Endothelial cell of umbilical vein (primary cell): Measurements from ENCODE around the gene CD47. TPM values are rescaled to one million over a fixed set of nuclear protein-coding genes. Genes with fewer than 3 reads are reported as not detected.

Experiments
- BruUV-seq: library from RNA; stranded (reverse); fragments of 400-500 nt; replicated peaks from 2 replicates; lab custom pipeline; 2021; lab: Mats Ljungman, UMichigan
- CTCF ChIA-PET: fragments of 300-600, 350-600 bp; sonication (Branson Sonifier 250); formaldehyde crosslinking; loops from one replicate; lab custom pipeline; 2021; ENCODE audit warnings: antibody characterized with exemption, inconsistent platforms; lab: Charles Lee
- POLR2A ChIA-PET: fragments of 300-600, 350-600 bp; sonication (Branson Sonifier 250); formaldehyde crosslinking; loops from one replicate; lab custom pipeline; 2021; ENCODE audit warnings: antibody characterized with exemption, inconsistent platforms; lab: Charles Lee
- DNase-seq: peaks from one replicate; pipeline ENCODE4 v3.0.0-alpha.2; 2011; ENCODE audit warnings: low read depth, low spot score
- FAIRE-seq: peaks from 2 replicates; lab custom pipeline; 2011; peaks lifted over from hg19 to GRCh38; lab: Jason Lieb, UNC
- H2AFZ ChIP-seq: 2 replicates; pipeline ENCODE4 v1.6.0; 2012; ENCODE audit warnings: low read depth, low read length, control low read depth, inconsistent platforms
- H3K27ac ChIP-seq: 2 replicates; pipeline ENCODE4 v1.5.1; 2011; ENCODE audit warnings: low read depth, mild to moderate bottlenecking, control low read depth, low read length, moderate library complexity; ENCODE audit not compliant: insufficient read depth
- H3K27me3 ChIP-seq, 2 experiments: 2 replicates each; pipeline versions ENCODE4 v1.6.0 to v1.6.1; 2011; ENCODE audit warnings: low read length in 2 of 2, mixed read lengths in 1 of 2; ENCODE audit not compliant: control insufficient read depth in 2 of 2, insufficient read depth in 2 of 2
- H3K36me3 ChIP-seq, 2 experiments: 2 replicates in 1 of 2; 3 replicates in 1 of 2; pipeline ENCODE4 v1.5.1; 2011; ENCODE audit warnings: low read length in 2 of 2, mild to moderate bottlenecking in 1 of 2, moderate library complexity in 1 of 2; ENCODE audit not compliant: control insufficient read depth in 2 of 2, insufficient read depth in 2 of 2; ENCODE audit errors: extremely low read depth in 1 of 2
- H3K4me1 ChIP-seq: 3 replicates; pipeline ENCODE4 v1.5.1; 2011; ENCODE audit warnings: mild to moderate bottlenecking, low read length; ENCODE audit not compliant: control insufficient read depth, insufficient read depth; ENCODE audit errors: extremely low read depth
- H3K4me2 ChIP-seq: 2 replicates; pipeline ENCODE4 v1.6.1; 2011; ENCODE audit warnings: low read length, control low read depth, mixed read lengths; ENCODE audit not compliant: insufficient read depth
- H3K4me3 ChIP-seq, 3 experiments: fragments of 200-600 bp in 1 of 3; sonication (generic), shearing (Covaris generic) in 1 of 3; replicated peaks in 1 of 3; 2 replicates each; pipeline ENCODE4 v1.5.1; 2011 to 2016; ENCODE audit warnings: control low read depth in 3 of 3, low read length in 3 of 3, mild to moderate bottlenecking in 2 of 3, inconsistent platforms in 1 of 3, low read depth in 1 of 3, moderate library complexity in 1 of 3; ENCODE audit not compliant: insufficient read depth in 1 of 3
- H3K79me2 ChIP-seq: 2 replicates; pipeline ENCODE4 v1.6.0; 2012; ENCODE audit warnings: low read length, inconsistent platforms; ENCODE audit not compliant: control insufficient read depth, insufficient read depth
- H3K9ac ChIP-seq: replicated peaks from 2 replicates; pipeline ENCODE3; 2011; ENCODE audit warnings: low read length, control low read depth; ENCODE audit not compliant: insufficient read depth; ENCODE audit errors: extremely low read depth
- H3K9me1 ChIP-seq: replicated peaks from 3 replicates; pipeline ENCODE4 v1.6.0; 2011; ENCODE audit warnings: mild to moderate bottlenecking, low read length; ENCODE audit not compliant: control insufficient read depth, insufficient read depth; ENCODE audit errors: extremely low read depth
- H3K9me3 ChIP-seq: replicated peaks from 2 replicates; pipeline ENCODE4 v1.5.1; 2012; ENCODE audit warnings: low read length, inconsistent platforms; ENCODE audit not compliant: control insufficient read depth, insufficient read depth
- H4K20me1 ChIP-seq: replicated peaks from 2 replicates; pipeline ENCODE3; 2011; ENCODE audit warnings: mild to moderate bottlenecking, low read length; ENCODE audit not compliant: control insufficient read depth, insufficient read depth; ENCODE audit errors: extremely low read depth
- CTCF ChIP-seq, 2 donors: IDR thresholded peaks; 1 replicate in 1 of 2; 2 replicates in 1 of 2; pipeline ENCODE4 v1.5.1; 2011; ENCODE audit warnings: low read length in 2 of 2, mild to moderate bottlenecking in 2 of 2, moderate library complexity in 2 of 2, control low read depth in 1 of 2, inconsistent platforms in 1 of 2, low read depth in 1 of 2; ENCODE audit not compliant: insufficient read depth in 1 of 2; ENCODE audit errors: extremely low read depth in 1 of 2
- EZH2 ChIP-seq: IDR thresholded peaks from 2 replicates; pipeline ENCODE4 v1.6.1; 2012; ENCODE audit warnings: borderline replicate concordance, low read depth, mild to moderate bottlenecking, moderate library complexity, low read length, inconsistent platforms; ENCODE audit not compliant: severe bottlenecking
- FOS ChIP-seq: IDR thresholded peaks from 2 replicates; pipeline ENCODE4 v1.6.1; 2011; ENCODE audit warnings: mild to moderate bottlenecking, low read length, moderate library complexity, borderline replicate concordance; ENCODE audit not compliant: insufficient read depth
- GATA2 ChIP-seq: IDR thresholded peaks from 2 replicates; pipeline ENCODE4 v1.7.0; 2011; ENCODE audit warnings: low read depth, mild to moderate bottlenecking, moderate library complexity, mixed read lengths, low read length; ENCODE audit not compliant: insufficient read length, insufficient read depth
- JUN ChIP-seq: IDR thresholded peaks from 2 replicates; pipeline ENCODE4 v1.6.1; 2011; ENCODE audit warnings: borderline replicate concordance, low read depth; ENCODE audit not compliant: insufficient read length, insufficient read depth
- MAX ChIP-seq: IDR thresholded peaks from 2 replicates; pipeline ENCODE4 v1.6.1; 2011; ENCODE audit not compliant: insufficient read depth, insufficient read length
- MYC ChIP-seq: IDR thresholded peaks from one replicate; pipeline ENCODE4 v1.6.1; 2011; ENCODE audit warnings: mild to moderate bottlenecking, low read depth, low read length
- POLR2A ChIP-seq: IDR thresholded peaks from 2 replicates; pipeline ENCODE4 v1.6.1; 2012; ENCODE audit warnings: low read depth, mild to moderate bottlenecking, control low read depth, low read length
- POLR2AphosphoS5 ChIP-seq: IDR thresholded peaks from 2 replicates; pipeline ENCODE4 v1.6.1; 2012; ENCODE audit warnings: low read depth, mild to moderate bottlenecking, control low read depth, low read length, moderate library complexity; ENCODE audit not compliant: insufficient read depth
- dilution Hi-C: fragments of 300-500 bp; cut with MboI; formaldehyde crosslinking; loops from one replicate; pipeline ENCODE4 v1.15.0; 2019; ENCODE audit warnings: low sequenced_read_pairs; ENCODE audit not compliant: extremely low pct_ligation_motif_present
- intact Hi-C: fragments of 100-400 bp; cut with micrococcal nuclease; formaldehyde crosslinking; loops from one replicate; pipeline ENCODE4 v1.10.0; 2022
- polyA plus RNA-seq, 4 experiments: library from polyadenylated mRNA; depleted of rRNA in 3 of 4; stranded (reverse) in 3 of 4; unstranded in 1 of 4; fragments of >200 nt; gene quantifications; 2 replicates each; pipeline versions ENCODE4 v1.2.1 to v1.2.3, GENCODE V29; 2011 to 2012; ENCODE audit warnings: missing spikeins in 1 of 4
- total RNA-seq: library from RNA; stranded (reverse); gene quantifications from 2 replicates; pipeline ENCODE4 v1.2.3, GENCODE V29; 2021

CD47 gene
- total and polyA plus RNA-seq, 2 donors (not counting 3 experiments of a cell fraction or from before 2014, with no cell fraction given): 29.3 to 32.2 TPM

DNA sequence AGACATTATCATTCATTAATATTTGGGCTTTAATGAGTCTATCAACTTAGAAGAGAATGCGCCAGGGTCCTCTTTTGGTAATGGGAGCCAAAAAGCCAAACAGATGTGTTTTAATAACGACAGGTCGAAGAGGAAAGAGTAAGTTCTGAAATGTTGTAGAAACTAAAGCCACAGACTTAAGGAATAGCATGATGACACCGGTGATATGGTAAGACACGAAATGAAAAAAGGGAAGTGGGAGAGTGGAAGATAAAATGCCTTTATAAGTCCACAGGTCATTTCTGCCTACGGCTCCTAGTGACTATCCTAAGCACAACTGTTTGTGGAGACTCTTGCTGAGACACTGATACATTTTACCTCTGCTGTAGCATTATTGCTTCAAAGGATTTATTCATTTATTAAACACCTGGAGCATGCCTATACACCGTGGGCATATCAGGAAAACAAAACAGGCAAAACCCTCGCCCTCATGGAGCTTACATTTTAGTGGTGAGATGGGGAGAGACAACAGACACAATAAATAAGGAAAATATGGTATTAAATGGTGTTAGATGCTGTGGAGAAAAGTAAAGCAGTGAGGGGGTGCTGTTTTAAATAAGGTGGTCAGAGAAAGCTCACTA is 11.7 kb upstream of the CD47 start:
- TF ChIP-seq MYC: no peak
- TF ChIP-seq JUN: no peak
- TF ChIP-seq EZH2: no peak
- TF ChIP-seq FOS: no peak
- no peak for TF ChIP-seq POLR2AphosphoS5
- no peak for TF ChIP-seq POLR2A
- TF ChIP-seq CTCF (IDR thresholded peaks at IDR 0.05; ENCODE audit: extremely low read depth in 1 of 2, insufficient read depth in 1 of 2, low read depth in 1 of 2, low read length in 2 of 2): no peak
- no peak for TF ChIP-seq GATA2
- no peak for TF ChIP-seq MAX
- Histone ChIP-seq H3K36me3 (no peaks in the 10 kb centered on the region), H3K79me2 (no peaks in the 10 kb centered on the region), H3K9ac (no peak overlapping the region), H3K27me3 (peaks cover 2 to 3% of the 10 kb centered on the region in 2 experiments), H3K4me1 (no peaks in the 10 kb centered on the region), H3K9me1 (no peaks in the 10 kb centered on the region), H3K4me2 (no peak overlapping the region), H2AFZ (no peak overlapping the region), H3K9me3 (no peaks in the 10 kb centered on the region), H3K27ac (no peak overlapping the region), H3K4me3 (no peak overlapping the region), H4K20me1 (no peaks in the 10 kb centered on the region)
- FAIRE-seq (no peak), DNase-seq (no peak)
- intact Hi-C loops: no loop called here
- BruUV-seq: no TSS peak
- dilution Hi-C loops: no loop called here
- CTCF ChIA-PET: no interaction called here
- POLR2A ChIA-PET: no interaction called here
